NCI-H1694 treated with DMSO at 0.1 percent for 48 hours (cell line): ENCODE measurements around the gene ITIH3.

Experiments
- DNase-seq: peaks from one replicate; lab custom pipeline; 2025; lab: John Stamatoyannopoulos, UW

ITIH3 gene

DNA sequence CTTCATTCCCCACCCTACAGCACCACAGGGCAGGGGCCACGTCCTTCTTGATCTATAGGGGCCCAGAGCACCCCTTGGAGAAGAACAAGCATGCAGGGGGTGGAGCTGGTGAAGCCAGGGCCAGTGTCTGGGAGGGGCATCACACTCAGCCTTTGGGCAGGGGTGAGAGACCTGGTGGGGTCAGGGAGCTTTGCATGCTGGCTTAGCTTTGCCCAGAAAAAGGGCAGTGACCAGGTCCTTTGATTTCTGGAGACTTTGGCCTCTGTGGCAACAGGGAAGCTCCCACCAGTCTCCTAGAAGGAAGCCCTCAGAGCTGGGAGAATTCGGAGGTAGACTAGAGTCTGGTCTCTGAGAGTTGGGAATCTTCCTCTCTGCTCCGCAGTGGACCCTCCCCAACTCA lies 34.9 kb downstream of the ITIH3 start:
- DNase-seq = no peak

DNA sequence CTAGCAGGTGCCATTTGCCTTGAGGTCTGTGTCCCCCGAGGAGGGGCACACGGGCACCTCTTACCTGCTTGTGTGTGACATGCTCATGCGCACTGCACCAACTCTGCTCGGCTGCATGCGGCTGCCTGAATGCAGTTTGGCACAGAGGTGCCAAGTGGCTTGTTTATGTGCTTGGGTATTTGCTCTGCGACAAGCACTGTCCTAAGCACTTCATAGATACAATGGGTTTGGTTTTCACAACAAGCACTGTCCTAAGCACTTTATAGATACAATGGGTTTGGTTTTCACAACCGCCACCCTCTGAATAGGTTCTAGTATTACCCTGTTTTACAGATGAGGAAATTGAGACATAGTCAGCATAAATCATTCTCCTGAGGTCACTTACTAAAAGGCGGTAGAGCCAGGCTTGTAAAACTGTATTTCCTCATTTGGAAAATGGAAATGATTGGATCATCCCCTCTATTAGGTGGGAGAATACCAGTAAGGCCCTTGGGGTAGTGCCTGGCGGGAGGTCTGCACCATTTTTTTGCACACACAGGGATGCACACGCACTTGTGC lies 35.4 kb downstream of the ITIH3 start:
- DNase-seq = no peak

- no peak for DNase-seq
Observed at GRCh38 chr3:52830535-52831258, 36.1 kb downstream of the ITIH3 start, which contains the start of gene ITIH4. ITIH4 (minus strand) TSS chr3:52830672; CDS start chr3:52830642, 30 bp downstream.

- DNase-seq = peak; percentile 20
Observed at GRCh38 chr3:52831500-52832301, 37.1 kb downstream of the ITIH3 start.

GRCh38 chr3:52833202-52833601 lies 38.6 kb downstream of the ITIH3 start:
- no peak for DNase-seq

GRCh38 chr3:52834871-52835501 lies 40.4 kb downstream of the ITIH3 start, which contains the start of gene MUSTN1:
MUSTN1 (minus strand) TSS chr3:52835019; CDS start chr3:52834948, 71 bp downstream.
- DNase-seq = no peak

DNA sequence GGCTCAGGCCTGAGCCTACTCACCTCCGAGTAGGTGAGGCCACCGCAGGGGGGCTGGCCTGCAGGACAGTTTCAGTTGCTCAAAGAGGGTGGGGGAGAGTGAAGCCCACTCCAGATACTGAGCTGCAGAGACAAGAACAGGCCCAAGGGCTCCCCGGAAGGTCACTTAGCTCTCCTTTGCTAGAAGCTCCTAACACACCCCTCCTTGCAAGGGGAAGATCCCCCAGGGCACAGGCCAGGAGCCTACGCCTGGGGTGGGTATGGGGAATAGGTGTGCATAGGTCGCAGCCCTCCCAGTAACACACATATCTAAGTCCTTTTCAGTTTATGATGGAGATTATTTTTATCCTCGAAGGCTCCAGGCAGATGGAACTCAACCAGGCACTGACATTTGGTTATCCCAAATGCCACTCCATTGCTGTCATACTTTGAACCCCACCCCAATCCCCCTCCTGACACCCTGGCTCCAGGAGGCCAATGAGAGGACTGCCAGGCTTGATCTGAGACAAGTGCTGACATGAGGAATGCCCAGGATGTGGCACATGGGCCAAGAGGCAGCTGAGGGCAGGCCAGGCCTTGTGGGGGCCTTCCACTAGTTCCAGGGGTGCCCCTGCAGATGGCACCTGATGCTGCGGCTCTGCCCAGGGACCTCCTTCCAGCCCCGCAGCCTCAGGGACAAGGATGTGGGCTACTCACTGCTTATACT lies 41.3 kb downstream of the ITIH3 start:
- DNase-seq = no peak

DNA sequence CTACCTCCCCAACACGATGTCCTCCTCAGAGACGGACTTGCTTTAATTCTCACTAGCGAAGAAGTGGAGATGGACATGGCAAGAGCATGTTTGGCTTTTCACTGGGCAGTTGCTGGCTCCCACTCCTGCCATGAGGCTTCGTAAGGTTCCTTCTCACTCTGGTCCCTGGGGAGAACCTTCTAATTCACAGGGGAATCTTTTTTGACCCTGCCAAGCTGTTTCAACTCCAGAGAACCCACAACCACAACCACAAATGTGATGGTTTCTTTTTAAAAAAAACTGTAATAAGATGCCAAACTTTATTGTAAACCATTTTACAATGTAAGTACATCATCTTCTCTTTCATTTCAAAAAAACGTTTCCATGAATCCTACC lies 41.9 kb downstream of the ITIH3 start:
- no peak for DNase-seq

DNA sequence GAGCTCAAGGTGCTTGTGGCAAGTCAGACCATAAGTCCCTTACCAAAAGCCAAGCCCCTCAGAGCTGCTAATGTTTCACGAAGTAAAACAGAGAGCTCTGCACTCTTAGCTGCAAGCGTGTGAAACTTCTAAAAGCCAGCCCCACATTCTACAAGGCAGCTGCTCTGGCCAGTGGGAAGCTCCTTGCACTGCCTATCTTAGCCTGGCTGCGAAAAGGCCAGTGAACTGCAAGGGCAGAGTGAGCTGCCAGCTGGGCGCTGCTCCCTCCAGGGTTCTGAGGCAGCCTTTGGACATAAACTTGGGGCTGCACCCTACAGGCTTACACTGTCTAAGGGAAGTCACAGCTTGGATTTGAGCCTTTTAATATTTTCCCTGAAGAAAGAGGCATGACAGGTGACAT lies 42.4 kb downstream of the ITIH3 start:
- no peak for DNase-seq

- DNase-seq = no peak
Observed at GRCh38 chr3:52838561-52839267, 44.1 kb downstream of the ITIH3 start.

DNA sequence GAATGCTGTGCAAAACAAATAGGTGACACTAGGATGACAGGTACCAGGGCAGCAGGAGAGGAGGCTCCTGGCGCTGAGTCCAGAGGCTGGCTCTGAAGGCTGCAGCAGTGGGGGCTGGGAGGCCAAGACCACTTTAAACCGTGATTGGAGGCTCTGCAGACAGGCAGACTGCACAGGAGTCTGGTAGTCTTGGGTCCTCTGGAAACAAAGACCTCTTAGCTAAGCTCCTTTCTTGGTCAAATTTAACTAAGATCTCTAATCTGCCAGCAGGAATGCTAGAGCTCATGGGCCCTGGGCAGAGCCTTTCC lies 44.6 kb downstream of the ITIH3 start:
- no peak for DNase-seq

DNA sequence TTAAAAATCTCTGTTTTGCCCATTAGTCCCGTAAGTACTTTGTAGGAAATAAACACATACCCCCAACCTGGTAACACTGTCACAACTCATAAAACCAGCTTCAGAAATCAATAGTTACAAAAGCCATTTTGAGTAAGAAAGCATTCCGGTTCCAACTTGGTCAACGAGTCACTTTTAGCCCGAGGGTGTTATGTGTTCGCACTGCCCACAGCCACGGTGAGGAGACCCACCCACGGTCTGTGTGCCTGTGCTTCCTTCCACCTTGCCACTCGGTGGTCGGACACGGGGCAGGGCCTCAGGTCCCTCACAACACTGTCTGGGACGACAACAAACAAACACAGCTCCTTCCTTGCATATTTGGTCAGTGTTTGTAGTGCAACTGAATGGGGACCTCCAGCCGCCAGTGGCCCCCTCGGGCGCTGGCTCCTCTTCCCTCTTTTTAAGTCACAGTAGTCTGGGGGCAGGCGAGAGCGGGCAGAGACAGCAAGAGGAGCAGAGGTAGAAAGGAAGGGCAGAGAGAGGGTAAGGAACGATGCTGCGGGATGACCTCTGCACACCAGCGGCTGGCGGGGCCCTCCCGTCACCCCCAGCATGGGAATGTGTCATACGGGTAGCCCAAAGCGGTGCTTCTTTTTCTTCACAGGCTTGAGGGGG lies 45.4 kb downstream of the ITIH3 start:
- no peak for DNase-seq

GRCh38 chr3:52841211-52841980 lies 46.8 kb downstream of the ITIH3 start:
- no peak for DNase-seq

DNA sequence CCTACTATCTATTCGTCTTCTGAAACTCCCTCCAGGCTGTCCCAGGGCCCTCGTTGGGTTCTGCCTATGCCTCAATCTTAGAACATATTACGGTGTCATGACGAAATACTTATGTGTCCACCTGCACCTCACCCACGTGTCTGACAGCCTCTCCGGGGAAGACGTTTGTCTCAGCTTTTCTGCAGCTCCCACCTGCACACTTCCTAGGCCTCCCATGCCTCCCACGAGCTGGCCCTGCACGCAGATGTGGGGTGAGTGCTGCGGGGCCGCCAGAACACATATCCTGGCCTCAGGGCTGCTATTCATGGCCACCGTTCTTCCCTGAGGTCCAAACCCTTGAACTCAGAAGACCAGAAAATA lies 47.4 kb downstream of the ITIH3 start:
- no peak for DNase-seq

- no peak for DNase-seq
Observed at GRCh38 chr3:52842424-52842823, 47.8 kb downstream of the ITIH3 start.

- DNase-seq = no peak
Observed at GRCh38 chr3:52843108-52843865, 48.7 kb downstream of the ITIH3 start.

DNA sequence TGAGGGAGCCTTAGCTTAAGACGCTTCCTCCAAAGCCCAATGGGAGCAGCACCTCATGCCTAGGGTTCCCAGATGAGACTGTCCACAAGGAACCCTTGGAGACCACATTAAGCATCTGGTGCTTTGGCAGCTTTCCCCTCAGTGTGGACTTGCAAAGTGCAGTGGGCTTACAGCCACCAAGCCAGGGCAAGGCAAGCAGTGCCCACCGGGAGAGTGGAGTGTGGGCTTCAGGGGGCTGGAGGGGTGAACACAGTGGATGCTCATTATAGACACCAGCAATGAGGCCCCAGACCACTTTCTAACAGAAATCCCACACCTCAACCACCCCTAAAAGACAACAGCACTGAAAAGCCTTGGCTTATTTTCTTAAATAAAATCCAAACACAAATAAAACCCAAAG lies 49.3 kb downstream of the ITIH3 start:
- no peak for DNase-seq

DNA sequence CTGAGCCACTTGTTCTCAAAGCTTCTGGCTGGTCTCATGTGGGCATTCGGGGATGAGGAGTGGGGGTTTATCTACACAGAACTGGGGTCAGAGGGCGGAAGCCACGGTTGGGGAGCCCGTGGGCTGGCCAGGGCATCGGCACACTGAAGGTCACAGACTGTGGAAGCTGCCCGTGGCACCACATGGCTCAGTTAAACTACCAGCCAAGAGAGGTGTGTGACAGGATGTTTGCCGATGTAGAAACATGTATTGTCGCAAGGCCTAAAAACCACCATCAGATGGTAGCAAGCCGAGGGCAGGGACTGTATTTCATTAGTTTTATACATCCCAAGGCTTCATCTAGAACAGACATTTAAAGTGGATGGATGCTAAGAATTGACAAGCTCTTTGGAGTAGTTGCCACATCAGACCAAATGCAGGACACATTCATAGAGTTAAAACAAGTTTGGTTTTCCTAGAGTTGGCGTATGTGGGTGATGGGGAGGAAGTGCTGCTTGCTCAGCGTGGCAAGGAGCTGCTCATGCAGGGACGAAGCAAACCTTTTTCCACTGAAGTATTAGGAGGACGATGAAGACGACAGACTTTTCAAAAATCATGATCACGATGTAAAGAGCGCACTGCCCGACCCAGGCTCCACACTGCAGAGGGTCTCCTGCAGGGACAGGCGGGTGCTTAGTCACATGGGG lies 49.8 kb downstream of the ITIH3 start:
- DNase-seq = no peak

DNA sequence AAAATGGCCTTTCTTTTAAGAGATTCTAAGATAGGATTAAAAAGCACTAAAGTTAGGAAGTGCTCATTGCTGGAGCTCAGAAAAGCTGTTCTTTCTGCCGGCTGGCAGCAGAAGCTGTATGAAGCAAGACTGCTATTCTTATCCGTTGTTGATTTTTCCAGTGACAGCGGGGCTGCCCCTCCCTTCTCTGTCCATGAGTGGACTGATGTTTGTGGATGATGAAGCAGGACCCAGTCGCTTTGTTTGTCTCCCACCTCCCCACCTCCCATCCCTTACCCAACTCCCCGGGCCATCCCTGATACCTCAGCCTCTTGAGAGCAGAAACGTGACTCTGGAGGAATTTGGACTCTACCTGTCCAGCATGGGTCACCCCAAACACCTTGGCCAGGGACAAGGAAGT lies 50.6 kb downstream of the ITIH3 start:
- no peak for DNase-seq
